ENCODE results near the gene ARSH.

Gene ARSH

GRCh38 chrX:3076416-3076991, 70.2 kb downstream of the ARSH start:
- no peak overlapping the region for H3K27ac ChIP-seq (ENCODE audit: low read depth in 2 of 2, low read length in 2 of 2)
- H3K4me3 ChIP-seq (ENCODE audit: low read length in 2 of 2), result no peak overlapping the region
- no peaks in the 10 kb centered on the region for H3K4me1 ChIP-seq (ENCODE audit: control insufficient read depth in 2 of 2, insufficient read depth in 2 of 2, low read length in 2 of 2)
- H3K36me3 ChIP-seq (ENCODE audit: control insufficient read depth in 2 of 2, insufficient read depth in 2 of 2, low read length in 2 of 2), result no peaks in the 10 kb centered on the region
- no peaks in the 10 kb centered on the region for H3K9me3 ChIP-seq (ENCODE audit: control insufficient read depth in 2 of 2, low read length in 2 of 2)
- no peaks in the 10 kb centered on the region for H3K27me3 ChIP-seq (ENCODE audit: control insufficient read depth in 2 of 2, insufficient read depth in 2 of 2, low read length in 2 of 2)
- H3K9ac ChIP-seq (ENCODE audit: low read depth in 1 of 2, low read length in 2 of 2), result no peak overlapping the region

Data from mucosa of rectum (tissue), 2 donors.